Fibroblast of gingiva (primary cell): Measurements from ENCODE around the gene CEP72.
"Not testable (repeated sequence)": the region's sequence is repeated elsewhere in the genome, so short reads cannot be mapped to it uniquely, and the experiment has no call there.

Experiments
- DNase-seq: peaks from one replicate; pipeline ENCODE4 v3.0.0-alpha.2; 2011; ENCODE audit warnings: low read depth

The CEP72 gene

DNA sequence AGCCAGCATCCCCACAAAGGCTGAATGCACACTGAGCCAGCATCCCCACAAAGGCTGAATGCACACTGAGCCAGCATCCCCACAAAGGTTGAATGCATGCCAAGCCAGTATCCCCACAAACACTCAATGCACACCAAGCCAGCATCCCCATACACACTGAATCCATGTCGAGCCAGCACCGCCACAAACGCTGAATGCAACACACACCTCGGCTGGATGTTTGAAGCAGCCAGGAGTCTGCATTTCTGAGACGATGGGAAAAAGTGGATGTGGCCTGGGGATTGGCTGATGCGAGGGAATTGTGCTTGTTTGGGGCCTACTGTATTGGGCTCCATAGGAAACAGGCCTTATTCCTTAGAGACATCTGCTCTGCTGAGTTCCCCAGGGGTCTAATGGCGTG lies 30.9 kb upstream of the CEP72 start:
- DNase-seq = no peak

DNA sequence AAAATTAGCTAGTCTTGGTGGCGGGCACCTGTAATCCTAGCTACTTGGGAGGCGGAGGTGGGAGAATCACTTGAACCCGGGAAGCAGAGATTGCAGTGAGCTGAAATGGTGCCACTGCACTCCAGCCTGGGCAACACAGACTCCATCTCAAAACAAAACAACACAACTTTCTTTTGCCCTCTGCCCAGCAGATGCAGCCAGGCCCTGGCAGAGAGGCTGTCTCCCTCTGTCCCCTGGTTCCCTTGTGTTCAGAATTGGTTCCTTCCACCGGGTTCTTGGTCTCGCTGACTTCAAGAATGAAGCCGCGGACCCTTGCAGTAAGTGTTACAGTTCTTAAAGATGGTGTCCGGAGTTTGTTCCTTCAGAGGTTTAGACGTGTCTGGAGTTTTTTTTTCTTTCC lies 30.2 kb upstream of the CEP72 start:
- no peak for DNase-seq

DNA sequence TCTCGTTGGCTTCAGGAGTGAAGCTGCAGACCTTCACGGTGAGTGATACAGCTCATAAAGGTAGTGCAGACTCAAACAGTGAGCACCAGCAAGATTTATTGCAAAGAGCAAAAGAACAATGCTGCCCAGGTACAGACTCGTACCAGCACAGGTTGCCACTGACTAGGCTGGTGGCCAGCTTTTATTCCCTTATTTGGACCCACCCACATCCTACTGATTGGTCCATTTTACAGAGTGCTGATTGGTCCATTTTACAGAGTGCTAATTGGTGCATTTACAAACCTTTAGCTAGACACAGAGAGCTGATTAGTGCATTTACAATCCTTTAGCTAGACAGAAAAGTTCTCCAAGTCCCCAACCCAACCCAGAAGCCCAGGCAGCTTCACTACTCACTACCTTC lies 29.7 kb upstream of the CEP72 start:
- DNase-seq = not testable (repeated sequence)

DNA sequence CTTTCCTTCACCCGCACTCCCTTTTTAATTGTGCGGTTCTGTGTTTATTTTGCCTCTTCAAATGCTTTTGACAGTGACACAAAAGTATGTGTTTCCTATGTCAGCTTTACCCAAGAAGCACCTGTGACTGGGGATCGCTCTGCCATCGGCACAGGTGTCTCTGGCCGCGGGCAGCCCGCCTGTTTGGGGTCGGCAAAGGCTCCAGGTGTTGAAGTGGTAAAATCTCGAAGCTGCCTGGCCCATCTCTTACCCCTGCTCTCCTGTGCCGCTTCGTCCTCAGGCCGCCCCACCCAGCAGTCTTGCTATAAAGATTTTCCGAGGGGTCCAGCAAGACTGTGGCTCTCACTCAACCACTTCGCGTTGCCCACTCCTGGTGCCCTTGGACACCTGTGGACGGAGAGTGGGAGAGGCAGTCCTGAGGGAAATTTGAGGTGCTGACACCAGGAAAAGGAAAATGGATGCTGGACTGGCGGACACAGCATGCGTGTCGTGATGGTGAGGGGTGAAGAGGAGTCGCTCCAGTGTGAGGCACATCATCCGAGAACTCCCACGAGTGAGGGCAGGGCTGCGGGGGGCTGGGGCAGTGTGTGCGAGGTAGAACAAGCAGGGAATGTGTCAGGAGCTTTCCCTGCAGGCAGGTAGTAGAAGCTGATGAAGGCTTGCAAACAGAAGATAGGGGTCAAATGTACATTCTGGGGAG lies 29.1 kb upstream of the CEP72 start:
- DNase-seq = no peak

DNA sequence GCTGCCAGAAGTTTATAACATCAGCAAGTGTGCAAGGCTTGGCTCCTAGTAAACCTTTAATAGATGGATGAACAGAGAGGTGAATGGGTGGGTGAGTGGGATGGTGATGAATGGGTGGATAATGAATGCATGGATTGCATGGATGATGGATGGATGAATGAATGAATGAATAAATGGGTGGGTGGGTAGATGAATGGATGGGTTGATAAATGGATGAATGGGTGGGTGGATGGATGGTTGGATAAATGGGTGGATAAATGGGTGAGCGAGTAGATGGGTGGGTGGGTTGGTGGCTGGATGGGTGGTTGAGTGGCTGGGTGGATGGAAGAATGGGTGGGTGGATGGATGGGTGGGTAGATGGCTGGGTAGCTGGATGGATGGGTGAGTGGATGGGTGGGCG lies 28.5 kb upstream of the CEP72 start:
- no peak for DNase-seq

DNA sequence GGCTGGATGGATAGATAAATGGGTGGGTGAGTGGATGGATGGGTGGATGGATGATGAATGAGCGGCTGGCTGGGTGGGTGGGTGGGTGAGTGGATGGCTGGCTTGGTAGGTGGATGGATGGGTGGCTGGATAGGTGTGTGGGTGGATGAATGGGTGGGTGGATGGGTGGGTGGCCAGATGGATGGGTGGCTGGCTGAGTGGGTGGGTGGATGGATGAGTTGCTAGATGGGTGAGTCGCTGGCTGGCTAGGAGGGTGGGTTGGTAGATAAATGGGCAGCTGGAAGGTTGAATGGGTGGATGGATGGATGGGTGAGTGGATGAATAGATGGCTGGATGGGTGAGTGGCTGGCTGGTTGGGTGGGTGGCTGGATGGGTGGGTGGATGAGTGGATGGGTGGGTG lies 27.9 kb upstream of the CEP72 start:
- DNase-seq = no peak

DNA sequence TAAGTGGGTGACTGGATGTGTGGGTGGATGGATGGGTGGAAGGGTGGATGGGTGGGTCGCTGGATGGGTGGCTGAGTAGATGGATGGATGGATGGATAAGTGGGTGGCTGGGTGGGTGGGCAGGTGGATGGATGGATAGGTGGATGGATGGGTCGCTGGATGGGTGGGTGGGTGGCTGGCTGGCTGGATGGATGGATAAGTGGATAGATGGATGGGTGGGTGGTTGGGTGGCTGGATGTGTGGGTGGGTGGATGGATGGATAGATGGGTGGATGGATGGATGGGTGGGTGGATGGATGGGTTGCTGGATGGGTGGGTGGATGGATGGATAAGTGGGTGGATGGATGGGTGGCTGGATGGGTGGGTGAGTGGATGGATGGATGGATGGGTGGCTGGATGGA lies 27.3 kb upstream of the CEP72 start:
- DNase-seq = no peak

DNA sequence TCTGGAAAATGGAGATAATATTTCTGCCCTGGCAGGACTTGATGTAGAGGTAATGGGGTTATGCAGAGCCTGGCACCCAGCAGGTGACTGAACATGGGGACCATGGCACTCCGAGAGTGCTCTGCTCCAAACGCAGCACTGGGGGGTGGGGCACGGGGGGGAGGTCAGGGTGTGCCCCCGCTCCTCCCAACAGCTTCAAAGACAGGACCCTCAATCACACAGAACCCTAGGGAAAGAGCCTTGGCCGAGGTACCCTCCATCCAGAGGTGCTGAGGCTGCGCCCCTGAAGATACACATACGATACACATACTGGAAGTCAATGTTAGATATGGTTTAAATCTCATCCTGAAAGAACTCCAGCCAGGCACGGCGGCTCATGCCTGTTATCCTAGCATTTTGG lies 26.6 kb upstream of the CEP72 start:
- DNase-seq = no peak

DNA sequence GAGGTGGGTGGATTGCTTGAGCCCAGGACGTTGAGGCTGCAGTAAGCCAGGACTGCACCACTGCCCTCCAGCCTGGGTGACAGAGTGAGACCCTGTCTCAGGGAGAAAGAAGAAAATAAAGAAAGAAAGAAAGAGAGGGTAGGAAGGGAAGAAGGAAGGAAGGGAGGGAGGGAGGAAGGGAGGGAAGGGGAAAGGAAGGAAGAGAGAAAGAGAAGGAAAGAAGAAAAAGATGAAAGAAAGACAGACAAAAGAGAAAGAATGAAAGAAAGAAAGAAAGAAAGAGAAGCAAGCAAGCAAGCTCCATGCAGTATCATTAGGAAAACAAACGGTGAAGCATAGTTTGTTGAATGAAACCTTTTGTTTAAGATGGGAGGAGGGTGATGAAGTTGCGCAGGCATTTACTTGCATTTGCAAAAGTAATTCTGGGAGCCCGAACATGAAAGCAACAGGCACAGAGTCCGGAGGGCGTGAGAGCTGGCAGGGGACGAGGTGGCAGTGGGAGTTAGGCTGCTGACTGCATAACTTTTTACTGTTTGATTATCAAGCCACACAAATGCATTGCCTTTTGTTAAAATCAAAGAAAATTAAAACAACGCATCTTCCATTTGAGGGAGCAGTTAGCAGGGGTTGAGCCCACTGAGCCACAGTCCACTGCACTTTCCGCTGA lies 26.0 kb upstream of the CEP72 start:
- DNase-seq = no peak

DNA sequence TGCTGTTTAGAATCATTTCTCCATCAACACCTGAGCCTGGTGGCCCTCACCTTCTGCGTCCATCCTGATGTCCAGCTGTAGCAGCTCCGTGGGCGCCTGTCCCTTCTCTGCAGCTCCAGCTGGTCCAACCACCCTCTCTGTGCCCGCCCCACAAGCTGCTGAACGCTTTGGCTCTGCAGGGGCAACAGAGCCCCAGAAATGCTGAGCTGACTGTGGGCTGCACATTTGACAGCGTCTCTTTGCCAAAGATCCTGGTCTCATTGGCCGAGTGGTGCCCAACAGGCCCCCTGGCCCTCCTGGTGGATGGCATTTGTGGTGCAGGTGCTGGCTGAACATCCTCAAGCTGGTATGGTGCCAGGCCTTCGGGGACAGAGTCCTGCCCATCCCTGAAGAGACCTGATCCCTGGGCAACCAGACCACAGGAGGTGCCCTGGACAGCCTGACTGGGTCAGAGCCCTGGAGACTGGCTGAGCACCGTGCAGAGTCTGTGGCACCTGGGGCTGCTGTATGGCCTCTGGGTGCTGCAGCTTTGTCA lies 25.3 kb upstream of the CEP72 start:
- no peak for DNase-seq

DNA sequence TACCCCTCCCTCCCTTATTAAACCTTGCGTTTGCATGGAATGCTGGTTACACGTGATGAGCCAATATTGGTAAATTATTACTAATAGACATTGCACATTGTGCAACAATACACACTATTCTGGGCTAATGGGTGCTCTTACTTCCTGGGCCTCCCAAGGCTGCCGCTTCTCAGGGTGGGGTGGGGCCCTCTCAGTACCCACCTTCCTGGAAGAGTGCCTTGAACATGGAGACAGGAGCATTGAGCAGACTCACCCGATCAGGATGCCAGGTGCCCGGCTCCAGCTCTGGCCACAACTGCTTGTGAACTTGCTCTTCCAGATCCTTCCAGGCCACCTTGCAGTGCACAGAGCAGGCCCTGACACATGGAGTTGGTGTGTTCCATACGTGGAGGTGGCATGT lies 24.7 kb upstream of the CEP72 start:
- no peak for DNase-seq

DNA sequence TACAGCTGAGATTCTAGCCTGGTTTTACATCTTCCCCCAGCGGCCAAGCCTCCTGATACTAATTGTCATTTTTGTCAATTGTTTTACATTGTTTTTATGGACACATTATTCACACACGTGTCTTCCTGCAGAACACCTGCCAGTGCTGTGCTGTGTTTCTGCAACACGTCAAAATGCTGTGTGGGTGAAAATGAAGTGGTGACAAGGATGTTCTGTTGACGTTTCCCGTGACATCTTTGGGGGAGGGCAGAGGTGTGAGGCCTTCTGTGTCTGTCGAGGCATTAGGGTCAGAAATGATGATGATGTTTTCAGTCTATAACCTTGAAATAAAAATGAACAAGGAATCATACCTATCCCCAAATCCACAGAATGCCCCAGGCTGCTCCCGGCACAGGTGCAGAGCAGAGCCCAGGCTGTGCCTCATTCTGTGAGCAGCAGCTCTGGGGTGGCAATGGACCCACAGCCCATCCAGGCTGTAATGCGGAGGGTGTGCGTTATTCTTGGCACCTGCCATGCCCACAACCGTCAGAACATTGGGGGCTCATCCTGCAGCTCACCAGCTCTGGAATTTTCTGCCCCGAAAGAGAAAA lies 23.6 kb upstream of the CEP72 start:
- DNase-seq = no peak

DNA sequence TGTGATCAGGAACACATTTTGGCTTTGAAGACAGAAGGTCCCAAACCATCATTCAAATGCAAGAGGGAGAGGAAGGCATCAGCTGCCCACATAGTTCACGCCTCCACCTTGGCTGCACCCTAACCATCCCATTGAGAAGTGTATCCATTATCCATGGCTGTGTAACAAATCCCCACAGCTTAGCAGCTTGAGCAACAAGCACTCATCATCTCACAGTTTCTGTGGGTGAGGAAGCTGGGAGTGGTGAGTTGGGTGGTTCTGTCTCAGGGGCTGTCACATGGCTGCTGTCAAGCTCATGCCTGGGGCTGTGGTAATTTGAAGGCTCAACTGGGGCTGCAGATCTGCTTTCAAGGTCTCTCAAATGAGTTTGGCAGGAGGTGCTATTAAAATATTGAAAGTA lies 23.0 kb upstream of the CEP72 start:
- no peak for DNase-seq

DNA sequence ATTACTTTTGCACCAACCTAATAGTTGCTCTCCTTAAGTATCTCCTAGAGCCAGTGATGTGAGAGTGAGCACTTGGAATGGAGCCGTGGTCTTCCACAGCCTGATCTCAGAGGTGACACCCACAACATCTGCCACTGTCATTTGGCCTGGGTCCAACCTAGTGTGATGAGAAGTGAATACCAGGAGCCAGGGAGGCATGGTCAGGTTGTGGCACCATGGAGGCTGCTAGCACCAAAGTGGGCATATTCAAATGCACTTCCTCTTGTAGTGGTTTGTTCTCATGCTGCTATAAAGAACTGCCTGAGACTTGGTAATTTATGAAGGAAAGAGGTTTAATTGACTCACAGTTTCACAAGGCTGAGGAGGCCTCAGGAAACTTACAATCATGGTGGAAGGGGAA lies 22.6 kb upstream of the CEP72 start:
- no peak for DNase-seq

DNA sequence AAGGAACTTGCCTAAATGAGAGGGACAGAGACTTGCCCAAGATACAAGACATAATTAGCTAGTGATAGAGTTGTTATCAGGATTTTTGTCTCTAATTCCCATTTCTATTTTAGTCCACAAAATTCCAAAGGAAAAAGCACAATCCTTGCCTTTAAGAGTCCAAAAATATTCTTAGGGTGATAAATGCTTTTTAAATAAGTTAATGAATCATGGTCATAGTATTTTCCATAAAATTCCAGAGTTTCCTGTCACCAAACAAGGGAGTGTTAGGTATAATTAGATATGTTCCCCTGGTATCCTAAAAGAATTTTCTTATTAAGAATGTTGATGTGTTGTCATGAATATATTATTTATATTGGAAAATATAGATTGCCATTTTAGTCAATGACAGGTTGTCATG lies 21.8 kb upstream of the CEP72 start:
- no peak for DNase-seq

DNA sequence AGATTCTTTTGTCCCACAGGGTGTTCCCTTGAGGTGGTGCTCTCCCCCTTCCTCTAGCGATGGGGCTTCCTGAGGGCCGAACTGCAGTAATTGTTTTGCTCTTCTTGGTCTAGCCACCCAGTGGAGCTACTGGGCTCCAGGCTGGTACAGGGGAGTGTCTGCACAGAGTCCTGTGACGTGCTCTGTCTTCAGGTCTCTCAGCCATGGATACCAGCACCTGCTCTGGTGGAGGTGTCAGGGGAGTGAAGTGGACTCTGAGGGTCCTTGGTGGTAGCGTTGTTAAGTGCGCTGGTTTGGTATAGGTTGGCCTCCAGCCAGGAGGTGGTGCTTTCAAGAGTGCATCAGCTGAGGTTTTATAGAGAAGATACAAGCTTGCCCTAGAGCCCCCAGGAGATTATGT lies 20.4 kb upstream of the CEP72 start:
- DNase-seq = no peak

DNA sequence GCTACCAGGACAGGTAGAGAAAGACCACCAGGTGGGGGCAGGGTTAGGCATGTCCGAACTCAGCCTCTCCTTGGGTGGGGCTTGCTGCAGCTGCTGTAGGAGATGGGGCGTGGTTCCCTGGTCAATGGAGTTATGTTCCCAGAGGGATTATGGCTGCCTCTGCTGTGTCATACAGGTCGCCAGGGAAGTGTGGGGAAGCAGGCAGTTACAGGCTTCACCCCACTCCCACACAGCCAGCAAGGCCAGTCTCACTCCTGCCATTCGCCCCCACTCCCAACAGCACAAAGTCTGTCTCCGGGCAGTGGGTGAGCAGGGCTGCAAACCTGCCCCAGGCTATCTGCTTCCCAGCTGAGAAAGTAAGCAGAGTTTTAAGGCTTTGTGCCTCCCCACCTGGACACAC lies 20.0 kb upstream of the CEP72 start:
- DNase-seq = no peak

DNA sequence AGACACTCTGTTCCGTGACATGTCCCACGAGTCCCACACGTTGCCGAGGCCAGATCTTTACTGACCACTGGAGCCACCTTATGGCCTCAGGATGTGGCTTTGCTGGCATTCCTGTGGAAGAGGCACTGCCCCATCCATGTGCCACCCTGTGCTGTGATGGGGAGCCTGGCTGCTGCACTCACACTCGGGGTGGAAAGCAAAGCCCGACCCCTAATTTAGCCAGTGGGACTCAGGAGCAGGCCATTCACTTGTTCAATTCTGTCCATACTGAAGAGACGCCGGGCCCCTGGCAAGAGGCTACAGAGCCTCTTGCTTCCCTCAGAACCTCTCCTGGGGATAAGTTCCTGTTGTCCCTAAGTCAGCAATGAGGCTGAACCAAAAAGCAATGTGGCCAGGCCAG lies 18.6 kb upstream of the CEP72 start:
- DNase-seq = no peak

DNA sequence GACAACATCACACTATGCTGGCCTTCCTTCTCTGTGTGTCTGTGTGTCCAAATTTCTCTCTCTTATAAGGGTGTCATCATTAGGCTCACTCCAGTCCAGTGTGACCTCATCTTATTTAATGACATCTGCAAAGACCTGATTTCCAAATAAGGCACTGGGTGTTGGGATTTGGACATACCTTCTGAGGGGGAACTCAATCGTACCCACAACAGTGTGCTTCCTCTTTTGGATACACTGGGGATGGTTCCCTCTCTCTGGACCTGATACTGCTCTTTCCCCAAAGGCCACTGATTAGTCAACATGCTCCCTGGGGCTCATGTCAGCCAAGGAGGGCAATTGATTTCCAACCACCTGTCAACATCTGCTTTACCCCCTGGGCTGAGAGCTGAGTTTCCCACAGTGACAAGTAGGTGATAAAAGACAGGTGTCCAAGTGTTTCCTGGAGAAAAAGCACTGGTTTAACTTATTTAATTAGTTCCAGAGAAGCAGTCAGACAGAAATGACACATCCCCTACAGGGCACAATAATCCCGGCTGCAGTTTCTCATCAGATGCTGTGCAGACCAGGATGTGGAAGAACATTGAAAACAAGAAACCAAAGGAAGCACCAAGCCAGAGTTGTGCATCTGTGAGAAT lies 17.8 kb upstream of the CEP72 start:
- DNase-seq = no peak

DNA sequence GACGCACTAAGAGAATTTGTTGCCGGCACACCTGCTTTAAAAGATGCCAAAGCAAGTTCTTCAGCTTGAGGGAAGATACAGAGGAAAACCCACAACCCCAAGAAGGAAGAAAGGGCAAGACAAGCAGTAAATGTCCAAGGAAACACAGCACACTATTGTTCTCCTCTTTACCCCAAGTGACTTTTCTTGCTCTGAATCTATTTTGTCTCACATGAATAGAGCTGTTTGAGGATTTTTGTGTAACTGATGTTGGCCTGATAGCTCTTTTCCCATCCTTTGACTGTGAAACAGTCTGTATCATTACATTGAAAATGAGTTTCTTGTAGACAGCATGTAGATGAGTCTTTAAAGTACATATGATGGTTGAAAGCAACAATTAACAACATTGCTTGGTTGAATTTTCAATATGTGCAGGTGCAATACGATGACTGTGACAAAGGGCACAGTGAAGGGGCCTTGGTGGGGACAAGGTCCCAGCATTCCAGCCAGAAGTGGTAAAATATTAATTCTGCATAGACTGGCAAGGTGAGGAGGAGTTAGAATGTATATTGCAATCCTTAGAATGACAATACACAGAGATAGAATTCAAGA lies 16.8 kb upstream of the CEP72 start:
- DNase-seq = no peak

DNA sequence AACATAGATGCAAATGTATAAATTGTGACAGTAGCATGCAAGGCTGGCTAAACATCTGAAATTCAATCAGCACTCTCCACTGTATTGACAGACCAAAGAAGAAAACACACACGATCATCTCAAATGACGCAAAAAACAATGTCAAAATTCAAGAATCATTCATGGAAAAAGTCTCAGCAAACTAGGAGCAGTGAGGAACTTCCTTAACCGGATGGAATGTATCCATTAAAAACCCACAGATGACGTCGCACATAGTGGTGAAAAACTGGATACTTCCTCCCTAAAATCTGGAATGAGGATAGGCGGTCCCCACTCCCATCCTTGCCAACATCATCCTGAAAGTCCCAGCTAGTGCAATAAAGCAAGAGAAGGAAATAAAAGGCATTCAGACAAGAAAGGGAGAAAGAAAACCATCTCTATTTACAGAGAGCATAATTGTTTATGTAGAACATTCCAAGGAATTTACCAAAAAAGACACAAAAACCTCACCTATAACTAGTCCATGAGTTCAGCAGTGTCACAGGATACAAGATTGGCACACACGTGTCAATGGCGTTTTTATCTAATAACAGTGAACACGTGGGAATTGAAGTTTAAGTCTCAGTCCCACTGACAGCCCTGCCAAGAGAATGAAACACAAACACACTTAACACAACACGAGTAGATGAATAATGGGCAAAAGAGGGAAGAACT lies 14.1 kb upstream of the CEP72 start:
- no peak for DNase-seq

DNA sequence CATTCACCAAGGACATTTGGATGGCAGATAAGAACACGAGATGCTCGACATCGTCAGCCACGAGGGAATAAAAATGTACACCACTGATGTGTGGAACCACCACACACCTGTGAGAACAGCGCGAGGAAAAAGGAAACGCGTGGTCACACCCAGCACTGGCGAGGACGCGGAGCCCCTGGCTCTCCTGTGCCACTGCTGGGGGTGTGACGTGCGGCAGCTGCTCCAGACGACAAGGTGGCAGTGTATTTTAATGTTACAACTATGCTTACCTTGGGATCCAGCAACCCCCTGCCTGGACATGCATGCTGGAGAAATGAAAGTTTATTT lies 13.6 kb upstream of the CEP72 start:
- DNase-seq = no peak
